ENCODE data around the gene EFR3B. TPM values are rescaled to one million over a fixed set of nuclear protein-coding genes. Genes with fewer than 3 reads are reported as not detected.

Gene EFR3B
- total and polyA plus RNA-seq, 2 of the 4 experiments (the other 2 are of a cell fraction), result 0.38 to 0.90 TPM

DNA sequence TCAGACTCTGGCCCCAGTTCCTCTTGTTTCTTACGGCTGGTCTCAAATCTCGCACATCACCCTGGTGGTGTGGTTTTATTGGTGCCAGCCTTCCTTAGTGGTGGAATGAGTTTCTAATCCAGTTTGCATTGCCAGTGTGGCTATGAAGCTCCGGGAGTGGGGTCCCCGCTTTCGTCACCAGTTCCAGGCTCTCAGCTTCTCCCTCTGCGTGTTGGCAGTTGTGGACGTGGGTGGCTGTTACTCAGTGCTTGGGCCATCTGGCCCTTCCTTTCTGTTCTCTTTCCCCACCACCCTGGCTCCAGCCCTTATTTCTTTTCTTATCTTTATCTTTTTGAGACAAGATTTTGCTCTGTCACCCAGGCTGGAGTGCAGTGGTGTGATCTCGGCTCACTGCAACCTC, 30.1 kb downstream of the EFR3B start:
- 78% methylated on average over 1 of the region's 8 CpGs; no CpG with 5 or more reads in 1 of the 2 experiments for WGBS, 2 experiments (ENCODE audit: extremely low coverage in 2 of 2, insufficient read length in 1 of 2)
- ChIA-PET POLR2A (ENCODE audit: unreplicated experiment) (no interaction called here), CTCF (no interaction called here)
- Histone ChIP-seq H3K9me1 (ENCODE audit: insufficient read depth, low read length) (no peaks in the 10 kb centered on the region), H3K27me3 (ENCODE audit: control insufficient read depth, insufficient read depth, low read length) (peaks cover 11% of the 10 kb centered on the region), H3K9ac (ENCODE audit: low read depth, low read length) (no peak overlapping the region), H3K4me3 (ENCODE audit: insufficient read depth, low read depth, low read length) (no peak overlapping the region), H2BK20ac (ENCODE audit: low read depth, low read length) (no peak overlapping the region), H2AK9ac (replicated peaks; ENCODE audit: low read depth, low read length, poor library complexity) (no peak overlapping the region), H3K4me1 (ENCODE audit: control insufficient read depth, insufficient read depth, low read length) (no peaks in the 10 kb centered on the region), H2AFZ (replicated peaks; ENCODE audit: low read length, poor library complexity) (no peak overlapping the region), H3K27ac (ENCODE audit: insufficient read depth, low read length) (no peak overlapping the region), H4K91ac (ENCODE audit: insufficient read depth, low read depth, low read length) (no peak overlapping the region), H3K18ac (ENCODE audit: low read depth, low read length) (no peak overlapping the region), H3K23ac (ENCODE audit: low read depth, low read length) (no peak overlapping the region), H3K14ac (replicated peaks; ENCODE audit: low read depth, low read length) (no peak overlapping the region), H3K36me3 (ENCODE audit: control insufficient read depth, insufficient read depth, low read length) (no peaks in the 10 kb centered on the region), H3K79me1 (ENCODE audit: low read depth in 1 of 2, low read length in 2 of 2) (no peaks in the 10 kb centered on the region), H2AK5ac (ENCODE audit: low read depth, low read length) (no peak overlapping the region), H2BK120ac (ENCODE audit: low read depth, low read length) (no peak overlapping the region), H2BK15ac (ENCODE audit: low read depth, low read length) (no peak overlapping the region), H3K4ac (ENCODE audit: low read depth, low read length) (no peak overlapping the region), H4K20me1 (ENCODE audit: insufficient read depth, low read length) (no peaks in the 10 kb centered on the region), H3K56ac (ENCODE audit: extremely low read depth, insufficient read depth, low read length) (no peak overlapping the region), H4K5ac (ENCODE audit: low read depth, low read length) (no peak overlapping the region), H3K4me2 (ENCODE audit: low read depth, low read length) (no peak overlapping the region), H2BK5ac (ENCODE audit: low read depth, low read length, poor library complexity, severe bottlenecking) (no peak overlapping the region), H3K9me3 (ENCODE audit: control insufficient read depth, insufficient read depth, low read length) (no peaks in the 10 kb centered on the region), H4K8ac (ENCODE audit: low read depth in 2 of 2, low read length in 2 of 2) (no peak overlapping the region)
- intact Hi-C loops (cut with micrococcal nuclease) (no loop called here), dilution Hi-C loops (cut with HindIII; ENCODE audit: low sequenced_read_pairs, unreplicated experiment) (no loop called here), in situ Hi-C loops (cut with MboI; ENCODE audit: low sequenced_read_pairs) (no loop called here)
- TF ChIP-seq, protein P1, sequence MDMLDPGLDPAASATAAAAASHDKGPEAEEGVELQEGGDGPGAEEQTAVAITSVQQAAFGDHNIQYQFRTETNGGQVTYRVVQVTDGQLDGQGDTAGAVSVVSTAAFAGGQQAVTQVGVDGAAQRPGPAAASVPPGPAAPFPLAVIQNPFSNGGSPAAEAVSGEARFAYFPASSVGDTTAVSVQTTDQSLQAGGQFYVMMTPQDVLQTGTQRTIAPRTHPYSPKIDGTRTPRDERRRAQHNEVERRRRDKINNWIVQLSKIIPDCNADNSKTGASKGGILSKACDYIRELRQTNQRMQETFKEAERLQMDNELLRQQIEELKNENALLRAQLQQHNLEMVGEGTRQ (IDR thresholded peaks at IDR 0.05; ENCODE audit: low read depth, low read length), result no peak
- TF ChIP-seq BHLHE40 (IDR thresholded peaks at IDR 0.05; ENCODE audit: low read depth, low read length) (no peak), SMC3 (IDR thresholded peaks at IDR 0.05; ENCODE audit: low read depth, low read length) (no peak), CHD1 (IDR thresholded peaks at IDR 0.05; ENCODE audit: low read depth, low read length) (no peak), MXI1 (IDR thresholded peaks at IDR 0.05; ENCODE audit: borderline replicate concordance, low read depth, low read length) (no peak), MAFK (IDR thresholded peaks at IDR 0.05; ENCODE audit: low read depth, low read length) (no peak), NFE2L2 (IDR thresholded peaks at IDR 0.05; ENCODE audit: low read depth, low read length) (no peak), RAD21 (IDR thresholded peaks at IDR 0.05; ENCODE audit: low read length) (no peak), MAZ (IDR thresholded peaks at IDR 0.05; ENCODE audit: borderline replicate concordance, low read depth, low read length) (no peak), CEBPB (IDR thresholded peaks at IDR 0.05; ENCODE audit: low read depth, low read length) (no peak), POLR2A (IDR thresholded peaks at IDR 0.05; ENCODE audit: low read depth, low read length) (no peak), RCOR1 (IDR thresholded peaks at IDR 0.05; ENCODE audit: insufficient replicate concordance, low read length) (no peak), RFX5 (IDR thresholded peaks at IDR 0.05; ENCODE audit: low read depth, low read length) (no peak), FOS (IDR thresholded peaks at IDR 0.05; ENCODE audit: low read depth, low read length) (no peak)
- TF ChIP-seq, protein P2, sequence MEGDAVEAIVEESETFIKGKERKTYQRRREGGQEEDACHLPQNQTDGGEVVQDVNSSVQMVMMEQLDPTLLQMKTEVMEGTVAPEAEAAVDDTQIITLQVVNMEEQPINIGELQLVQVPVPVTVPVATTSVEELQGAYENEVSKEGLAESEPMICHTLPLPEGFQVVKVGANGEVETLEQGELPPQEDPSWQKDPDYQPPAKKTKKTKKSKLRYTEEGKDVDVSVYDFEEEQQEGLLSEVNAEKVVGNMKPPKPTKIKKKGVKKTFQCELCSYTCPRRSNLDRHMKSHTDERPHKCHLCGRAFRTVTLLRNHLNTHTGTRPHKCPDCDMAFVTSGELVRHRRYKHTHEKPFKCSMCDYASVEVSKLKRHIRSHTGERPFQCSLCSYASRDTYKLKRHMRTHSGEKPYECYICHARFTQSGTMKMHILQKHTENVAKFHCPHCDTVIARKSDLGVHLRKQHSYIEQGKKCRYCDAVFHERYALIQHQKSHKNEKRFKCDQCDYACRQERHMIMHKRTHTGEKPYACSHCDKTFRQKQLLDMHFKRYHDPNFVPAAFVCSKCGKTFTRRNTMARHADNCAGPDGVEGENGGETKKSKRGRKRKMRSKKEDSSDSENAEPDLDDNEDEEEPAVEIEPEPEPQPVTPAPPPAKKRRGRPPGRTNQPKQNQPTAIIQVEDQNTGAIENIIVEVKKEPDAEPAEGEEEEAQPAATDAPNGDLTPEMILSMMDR (conservative IDR thresholded peaks at IDR 0.05; ENCODE audit: low read depth, low read length), result no peak
- TF ChIP-seq, protein P3, sequence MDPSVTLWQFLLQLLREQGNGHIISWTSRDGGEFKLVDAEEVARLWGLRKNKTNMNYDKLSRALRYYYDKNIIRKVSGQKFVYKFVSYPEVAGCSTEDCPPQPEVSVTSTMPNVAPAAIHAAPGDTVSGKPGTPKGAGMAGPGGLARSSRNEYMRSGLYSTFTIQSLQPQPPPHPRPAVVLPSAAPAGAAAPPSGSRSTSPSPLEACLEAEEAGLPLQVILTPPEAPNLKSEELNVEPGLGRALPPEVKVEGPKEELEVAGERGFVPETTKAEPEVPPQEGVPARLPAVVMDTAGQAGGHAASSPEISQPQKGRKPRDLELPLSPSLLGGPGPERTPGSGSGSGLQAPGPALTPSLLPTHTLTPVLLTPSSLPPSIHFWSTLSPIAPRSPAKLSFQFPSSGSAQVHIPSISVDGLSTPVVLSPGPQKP (IDR thresholded peaks at IDR 0.05; ENCODE audit: borderline replicate concordance, low read depth, low read length), result no peak
- ATAC-seq (ENCODE audit: low read depth) (no peak), DNase-seq (no peak)
- no TSS peak for BruUV-seq (replicated peaks)

Measured in IMR-90 (cell line).